IPS-NIHi11 (cell line): ENCODE measurements around the gene VPS13A.
A peak's percentile ranks its signal among the peaks of the same experiment; 100 is the strongest.

Experiments
- DNase-seq: peaks from one replicate; pipeline ENCODE4 v3.0.0; 2012; ENCODE audit warnings: mixed read lengths, low spot score

The VPS13A gene

GRCh38 chr9:77177143-77177893 is at the start of gene VPS13A:
TSS of gene VPS13A (plus strand) at chr9:77177534. CDS start at chr9:77177705, 171 bp downstream.
- peak; percentile 96 for DNase-seq

- peak; percentile 23 for DNase-seq
Measured at GRCh38 chr9:77128125-77128789, 49.1 kb upstream of the VPS13A start.

- no peak for DNase-seq
Measured at GRCh38 chr9:77131399-77131798, 45.9 kb upstream of the VPS13A start.

GRCh38 chr9:77133011-77133410 is 44.3 kb upstream of the VPS13A start:
- DNase-seq = no peak

- no peak for DNase-seq
Measured at GRCh38 chr9:77142366-77142765, 35.0 kb upstream of the VPS13A start.

- DNase-seq = no peak
Measured at GRCh38 chr9:77149879-77150278, 27.5 kb upstream of the VPS13A start.

GRCh38 chr9:77152289-77152688 is 25.0 kb upstream of the VPS13A start:
- no peak for DNase-seq

- no peak for DNase-seq
Measured at GRCh38 chr9:77156646-77157371, 20.5 kb upstream of the VPS13A start.

- DNase-seq = no peak
Measured at GRCh38 chr9:77158772-77159513, 18.4 kb upstream of the VPS13A start.

- DNase-seq = no peak
Measured at GRCh38 chr9:77161191-77161590, 16.1 kb upstream of the VPS13A start.

- DNase-seq = no peak
Measured at GRCh38 chr9:77161966-77162365, 15.4 kb upstream of the VPS13A start.

- DNase-seq = no peak
Measured at GRCh38 chr9:77162366-77162765, 15.0 kb upstream of the VPS13A start.

GRCh38 chr9:77163884-77164283 is 13.4 kb upstream of the VPS13A start:
- DNase-seq = no peak

GRCh38 chr9:77166193-77166592 is 11.1 kb upstream of the VPS13A start:
- peak; percentile 19 for DNase-seq

GRCh38 chr9:77170991-77171699 is 6.2 kb upstream of the VPS13A start:
- no peak for DNase-seq

- no peak for DNase-seq
Measured at GRCh38 chr9:77175151-77175550, 2.2 kb upstream of the VPS13A start.

GRCh38 chr9:77176106-77176505 is 1.2 kb upstream of the VPS13A start:
- DNase-seq = no peak

GRCh38 chr9:77176686-77177142 is 620 bp upstream of the VPS13A start:
- no peak for DNase-seq

GRCh38 chr9:77177894-77178794 is 810 bp downstream of the VPS13A start:
- peak; percentile 45 for DNase-seq

GRCh38 chr9:77180056-77180455 is 2.7 kb downstream of the VPS13A start:
- no peak for DNase-seq
